GF-D8 (cell line): ENCODE data around the gene TEX13B.

ENCODE experiments used
- DNase-seq: peaks from one replicate; lab custom pipeline; 2025; lab: John Stamatoyannopoulos, UW

The TEX13B gene

DNA sequence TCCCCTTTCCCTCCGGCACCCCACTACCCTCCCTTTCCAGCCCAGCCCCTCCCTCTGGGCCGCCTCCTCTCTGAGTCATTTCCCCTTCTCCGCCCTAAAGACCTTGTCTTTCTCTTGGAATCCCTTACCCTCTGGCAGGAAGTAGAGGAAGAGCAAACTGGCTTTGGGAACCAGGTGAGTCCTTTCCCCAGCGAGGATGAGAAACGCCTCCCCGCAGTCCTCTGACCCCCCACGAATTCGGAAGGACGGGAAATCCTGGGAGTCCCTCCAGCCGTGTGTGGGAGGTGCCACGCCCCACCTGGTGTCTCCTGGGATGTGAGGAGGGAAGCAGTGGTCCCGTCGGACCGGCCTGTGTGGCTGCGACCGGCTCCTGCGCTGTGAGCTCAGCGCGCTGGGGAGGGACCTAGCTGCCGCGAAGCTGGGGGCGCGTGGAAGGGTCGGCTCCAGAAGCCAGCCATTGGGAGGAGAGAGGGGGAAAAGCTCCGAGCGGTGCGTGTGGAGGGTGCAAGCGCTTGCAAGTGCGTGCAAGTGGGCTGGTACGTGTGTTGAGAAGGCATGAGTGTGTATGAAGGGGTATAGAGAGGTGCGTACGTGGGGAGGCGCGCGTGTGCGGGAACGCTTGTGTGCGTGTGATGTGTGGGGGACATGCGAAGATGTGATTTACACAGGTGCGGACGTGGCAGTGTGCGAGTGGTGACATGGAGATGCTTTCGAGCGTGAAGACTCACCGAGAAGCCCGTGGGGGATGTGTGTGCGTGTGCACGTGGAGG is 46.3 kb downstream of the TEX13B start:
- no peak for DNase-seq

DNA sequence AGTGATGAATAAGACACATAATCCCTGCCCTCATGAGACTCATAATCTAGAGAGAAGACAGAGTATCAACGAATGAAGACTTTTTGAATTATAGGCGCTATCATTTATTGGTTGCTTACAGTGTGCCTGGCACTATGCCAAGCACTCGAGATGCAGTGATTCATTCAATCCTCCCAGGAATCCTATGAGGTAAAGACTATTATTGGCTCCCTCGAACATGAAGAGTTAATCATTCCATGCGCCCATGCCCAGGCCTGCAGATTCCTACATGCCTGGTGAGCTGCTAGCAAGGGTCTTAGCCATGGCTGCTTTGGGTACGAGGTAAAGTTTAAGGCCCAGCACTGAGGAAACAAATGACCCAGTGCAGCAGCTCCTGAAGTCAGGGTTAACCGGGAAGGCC is 47.0 kb downstream of the TEX13B start:
- DNase-seq, result no peak

DNA sequence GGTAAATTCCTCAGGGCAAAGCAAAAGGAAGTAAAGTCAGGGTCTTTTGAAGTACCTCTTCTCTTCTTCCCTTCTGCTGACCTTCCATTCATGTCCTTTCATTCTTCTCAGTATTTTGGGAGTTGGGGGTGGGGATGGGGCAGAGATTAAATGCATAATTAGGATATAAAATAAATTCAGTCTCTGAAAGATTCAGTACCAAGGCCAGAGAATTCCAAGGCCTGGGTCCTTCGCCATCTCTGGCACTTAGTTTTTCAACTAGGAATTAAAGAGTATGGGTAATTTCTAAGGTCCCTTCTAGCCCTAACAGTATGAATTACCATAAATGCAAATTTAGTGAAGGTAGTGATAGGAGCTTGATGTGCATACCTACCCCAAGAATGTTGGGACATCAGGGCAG is 47.9 kb downstream of the TEX13B start:
- DNase-seq, result no peak
